Measurements from ENCODE around the gene TRIM69.

Gene TRIM69

GRCh38 chr15:44811337-44811736 is 75.0 kb downstream of the TRIM69 start:
- Histone ChIP-seq H3K27ac (no peak overlapping the region), H3K36me3 (no peaks in the 10 kb centered on the region), H3K27me3 (peaks cover 0 to 6% of the 10 kb centered on the region in 2 donors), H3K9me3 (no peaks in the 10 kb centered on the region), H3K4me3 (no peak overlapping the region), H3K4me1 (no peaks in the 10 kb centered on the region)
- TF ChIP-seq CTCF (IDR thresholded peaks at IDR 0.05) = no peak
- intact Hi-C loops (cut with DNase I; ENCODE audit: low total_unique reads) = no loop called here
- no peak for DNase-seq

DNA sequence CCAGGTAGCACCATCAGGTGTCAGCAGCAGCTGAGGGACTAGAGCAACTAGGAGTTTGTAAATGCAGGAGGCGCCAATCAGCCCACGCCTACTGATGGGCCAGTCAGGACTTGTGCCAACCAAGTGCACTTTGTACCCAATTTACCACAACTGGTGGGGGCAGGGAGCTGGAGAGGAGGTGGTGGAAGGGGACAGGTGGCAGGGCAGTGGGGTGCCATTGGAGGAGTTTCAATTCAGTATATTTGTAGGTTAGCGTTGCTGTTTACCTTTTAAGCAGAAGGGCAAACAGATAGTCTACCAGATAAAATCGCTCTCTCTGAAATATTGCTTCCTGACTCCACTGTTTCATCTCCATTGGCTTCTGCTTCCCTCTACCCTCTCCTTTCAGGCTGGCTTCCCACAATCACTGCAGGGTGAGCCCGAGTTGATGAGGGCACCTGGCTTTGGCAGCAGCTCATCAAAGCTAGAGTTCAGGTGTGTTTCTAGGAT is 75.7 kb downstream of the TRIM69 start:
- no peak overlapping the region for H3K4me3 ChIP-seq
- DNase-seq = no peak
- no peak overlapping the region for H3K27ac ChIP-seq
- no peaks in the 10 kb centered on the region for H3K36me3 ChIP-seq
- no peaks in the 10 kb centered on the region for H3K4me1 ChIP-seq
- H3K9me3 ChIP-seq = no peaks in the 10 kb centered on the region
- intact Hi-C loops (cut with DNase I; ENCODE audit: low total_unique reads) = no loop called here
- H3K27me3 ChIP-seq = peaks cover 0 to 6% of the 10 kb centered on the region in 2 donors
- no peak for TF ChIP-seq CTCF (IDR thresholded peaks at IDR 0.05)

- no peak for TF ChIP-seq CTCF (IDR thresholded peaks at IDR 0.05)
- Histone ChIP-seq H3K4me3 (no peak overlapping the region), H3K27ac (no peak overlapping the region), H3K27me3 (peaks cover 0 to 6% of the 10 kb centered on the region in 2 donors), H3K9me3 (no peaks in the 10 kb centered on the region), H3K36me3 (no peaks in the 10 kb centered on the region), H3K4me1 (no peaks in the 10 kb centered on the region)
- intact Hi-C loops (cut with DNase I; ENCODE audit: low total_unique reads) = no loop called here
- no peak for DNase-seq
These were observed 76.9 kb downstream of the TRIM69 start for GRCh38 chr15:44813231-44813630.
